Body of pancreas (tissue), 4 donors: Measurements from ENCODE around the gene SHLD2.
"Not testable (repeated sequence)": the region's sequence is repeated elsewhere in the genome, so short reads cannot be mapped to it uniquely, and the experiment has no call there.

Source experiments
- CTCF ChIP-seq, 7 experiments: fragments of 450-650 bp in 4 of 7; fragments of 200-600 bp in 3 of 7; sonication (generic) in 3 of 7; IDR thresholded peaks; one replicate each; pipeline ENCODE4 v1.5.1; 2016 to 2019; ENCODE audit warnings: antibody characterized with exemption in 7 of 7
- POLR2A ChIP-seq, 3 donors: fragments of 450-650 bp; IDR thresholded peaks; one replicate each; pipeline ENCODE4 v1.6.1; 2016; ENCODE audit warnings: antibody characterized with exemption in 3 of 3, mild to moderate bottlenecking in 2 of 3

- not testable (repeated sequence) for TF ChIP-seq CTCF, POLR2A (IDR thresholded peaks at IDR 0.05)
Measured at GRCh38 chr10:87184421-87184820, 89.4 kb downstream of the SHLD2 start.
